ENCODE results near the gene SCG2.

DNA sequence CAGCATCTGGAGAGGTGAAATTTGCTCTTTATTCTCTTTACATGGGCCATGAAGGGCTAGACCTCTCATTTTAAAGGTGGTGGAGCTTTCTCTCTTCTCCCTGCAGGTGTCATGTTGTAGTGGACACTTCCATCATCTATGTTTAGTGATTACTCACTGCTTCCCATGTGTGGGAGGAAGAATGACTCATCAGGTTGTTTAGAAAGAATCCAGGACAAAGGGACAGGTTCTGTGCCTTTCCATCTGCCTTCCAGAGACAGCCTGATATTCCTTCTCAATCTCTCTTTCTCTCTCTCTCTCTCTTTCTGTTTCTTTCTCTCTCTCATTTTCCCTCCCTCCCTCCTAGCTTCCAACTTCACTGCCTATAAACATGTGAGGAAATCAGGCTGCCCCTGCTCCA, 38.7 kb downstream of the SCG2 start:
- TF ChIP-seq, protein P1, sequence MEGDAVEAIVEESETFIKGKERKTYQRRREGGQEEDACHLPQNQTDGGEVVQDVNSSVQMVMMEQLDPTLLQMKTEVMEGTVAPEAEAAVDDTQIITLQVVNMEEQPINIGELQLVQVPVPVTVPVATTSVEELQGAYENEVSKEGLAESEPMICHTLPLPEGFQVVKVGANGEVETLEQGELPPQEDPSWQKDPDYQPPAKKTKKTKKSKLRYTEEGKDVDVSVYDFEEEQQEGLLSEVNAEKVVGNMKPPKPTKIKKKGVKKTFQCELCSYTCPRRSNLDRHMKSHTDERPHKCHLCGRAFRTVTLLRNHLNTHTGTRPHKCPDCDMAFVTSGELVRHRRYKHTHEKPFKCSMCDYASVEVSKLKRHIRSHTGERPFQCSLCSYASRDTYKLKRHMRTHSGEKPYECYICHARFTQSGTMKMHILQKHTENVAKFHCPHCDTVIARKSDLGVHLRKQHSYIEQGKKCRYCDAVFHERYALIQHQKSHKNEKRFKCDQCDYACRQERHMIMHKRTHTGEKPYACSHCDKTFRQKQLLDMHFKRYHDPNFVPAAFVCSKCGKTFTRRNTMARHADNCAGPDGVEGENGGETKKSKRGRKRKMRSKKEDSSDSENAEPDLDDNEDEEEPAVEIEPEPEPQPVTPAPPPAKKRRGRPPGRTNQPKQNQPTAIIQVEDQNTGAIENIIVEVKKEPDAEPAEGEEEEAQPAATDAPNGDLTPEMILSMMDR (IDR thresholded peaks at IDR 0.05; ENCODE audit: low read depth, low read length, poor library complexity, severe bottlenecking): no peak
- no peak for TF ChIP-seq EZH2phosphoT487 (IDR thresholded peaks at IDR 0.05; ENCODE audit: borderline replicate concordance, low read length)
